ENCODE measurements around the gene ARHGAP45. TPM values are rescaled to one million over a fixed set of nuclear protein-coding genes. Genes with fewer than 3 reads are reported as not detected.
"Not testable (repeated sequence)": the region's sequence is repeated elsewhere in the genome, so short reads cannot be mapped to it uniquely, and the experiment has no call there.

The ARHGAP45 gene
- total RNA-seq, 1 experiment from 2014 or later: 3.1 TPM

GRCh38 chr19:1114728-1115127 lies 47.8 kb downstream of the ARHGAP45 start:
- not testable (repeated sequence) for DNase-seq (ENCODE audit: low spot score)

GRCh38 chr19:1115646-1116420 lies 48.9 kb downstream of the ARHGAP45 start:
- DNase-seq (ENCODE audit: low spot score): no peak

GRCh38 chr19:1116726-1117581 lies 50.0 kb downstream of the ARHGAP45 start:
- no peak for DNase-seq (ENCODE audit: low spot score)

- no peak for DNase-seq (ENCODE audit: low spot score)
Measured at GRCh38 chr19:1117654-1118053, 50.7 kb downstream of the ARHGAP45 start.

GRCh38 chr19:1118999-1119398 lies 52.0 kb downstream of the ARHGAP45 start:
- no peak for DNase-seq (ENCODE audit: low spot score)

- DNase-seq (ENCODE audit: low spot score): no peak
Measured at GRCh38 chr19:1119475-1120217, 52.7 kb downstream of the ARHGAP45 start.

GRCh38 chr19:1121395-1121794 lies 54.4 kb downstream of the ARHGAP45 start:
- DNase-seq (ENCODE audit: low spot score): no peak

GRCh38 chr19:1122021-1122971 lies 55.3 kb downstream of the ARHGAP45 start:
- no peak for DNase-seq (ENCODE audit: low spot score)

- DNase-seq (ENCODE audit: low spot score): peak; percentile 75
Measured at GRCh38 chr19:1122972-1123363, 56.0 kb downstream of the ARHGAP45 start.

GRCh38 chr19:1123381-1123780 lies 56.4 kb downstream of the ARHGAP45 start:
- DNase-seq (ENCODE audit: low spot score): no peak

GRCh38 chr19:1123885-1124677 lies 57.1 kb downstream of the ARHGAP45 start:
- DNase-seq (ENCODE audit: low spot score): no peak

- peak; percentile 64 for DNase-seq (ENCODE audit: low spot score)
Measured at GRCh38 chr19:1125601-1126467, 58.9 kb downstream of the ARHGAP45 start.

GRCh38 chr19:1126984-1127760 lies 60.2 kb downstream of the ARHGAP45 start:
- no peak for DNase-seq (ENCODE audit: low spot score)

GRCh38 chr19:1128106-1128505 lies 61.1 kb downstream of the ARHGAP45 start:
- no peak for DNase-seq (ENCODE audit: low spot score)

GRCh38 chr19:1129084-1129483 lies 62.1 kb downstream of the ARHGAP45 start:
- not testable (repeated sequence) for DNase-seq (ENCODE audit: low spot score)

GRCh38 chr19:1129535-1129934 lies 62.6 kb downstream of the ARHGAP45 start:
- no peak for DNase-seq (ENCODE audit: low spot score)

- no peak for DNase-seq (ENCODE audit: low spot score)
Measured at GRCh38 chr19:1130771-1131717, 64.1 kb downstream of the ARHGAP45 start.

Data from A172 (cell line).